ENCODE measurements around the gene ARID4B. TPM values are rescaled to one million over a fixed set of nuclear protein-coding genes. Genes with fewer than 3 reads are reported as not detected.

The ARID4B gene
- total RNA-seq, 1 experiment from 2014 or later, result 34.0 TPM

GRCh38 chr1:235227414-235227813, 100.6 kb downstream of the ARID4B start:
- no peak overlapping the region for H3K27ac Mint-ChIP-seq

More at GRCh38 chr1:235227414-235227813, 100.6 kb downstream of the ARID4B start:
- no peak for DNase-seq
- Histone ChIP-seq H2BK20ac (ENCODE audit: low read depth, low read length, poor library complexity, severe bottlenecking) (no peak overlapping the region), H3K27me3 (ENCODE audit: insufficient read depth, low read length) (no peaks in the 10 kb centered on the region), H3K79me1 (ENCODE audit: insufficient read depth, low read depth, low read length, poor library complexity, severe bottlenecking) (no peaks in the 10 kb centered on the region), H3K27ac (ENCODE audit: insufficient read length, low read depth, low read length) (no peak overlapping the region), H3K4ac (ENCODE audit: low read depth, low read length) (no peak overlapping the region), H3K9ac (ENCODE audit: extremely low read depth, insufficient read length, low read length) (no peak overlapping the region), H2BK12ac (ENCODE audit: insufficient read length, low read depth, low read length) (no peak overlapping the region), H3K4me1 (ENCODE audit: insufficient read depth, low read length) (no peaks in the 10 kb centered on the region), H3K56ac (ENCODE audit: insufficient read length, low read depth, low read length) (no peak overlapping the region), H3K9me3 (ENCODE audit: control insufficient read depth, low read depth, low read length) (no peaks in the 10 kb centered on the region), H3T11ph (ENCODE audit: low read length) (no peak overlapping the region), H2BK15ac (ENCODE audit: low read depth, low read length) (no peak overlapping the region), H3K23ac (ENCODE audit: insufficient read length, low read depth, low read length) (no peak overlapping the region), H4K91ac (ENCODE audit: insufficient read length, low read depth, low read length) (no peak overlapping the region), H2BK5ac (ENCODE audit: insufficient read length, low read length) (no peak overlapping the region), H3K14ac (ENCODE audit: insufficient read depth, low read length) (no peak overlapping the region), H3K18ac (ENCODE audit: insufficient read length, low read depth, low read length) (no peak overlapping the region), H2AFZ (ENCODE audit: low read length) (no peak overlapping the region), H4K20me1 (ENCODE audit: control insufficient read depth, insufficient read depth, insufficient read length) (no peaks in the 10 kb centered on the region), H3K4me2 (ENCODE audit: insufficient read depth, insufficient read length, low read length) (no peak overlapping the region), H3K23me2 (ENCODE audit: insufficient read length, low read depth, low read length, poor library complexity, severe bottlenecking) (no peaks in the 10 kb centered on the region), H4K5ac (ENCODE audit: insufficient read length, low read depth, low read length) (no peak overlapping the region), H4K8ac (replicated peaks; ENCODE audit: insufficient read length, low read depth, low read length) (no peak overlapping the region), H2AK5ac (ENCODE audit: insufficient read length, low read length) (no peak overlapping the region), H3K79me2 (ENCODE audit: insufficient read depth, low read length) (no peaks in the 10 kb centered on the region), H2BK120ac (ENCODE audit: low read depth, low read length, poor library complexity, severe bottlenecking) (no peak overlapping the region)
- Mint-ChIP-seq H3K27me3 (ENCODE audit: low read depth) (no peaks in the 10 kb centered on the region), H3K9me3 (no peaks in the 10 kb centered on the region), H3K4me1 (no peaks in the 10 kb centered on the region), H3K4me3 (no peak overlapping the region), H3K36me3 (ENCODE audit: insufficient read depth in 1 of 3, low read depth in 3 of 3) (peaks cover 7 to 61% (median 41%) of the 10 kb centered on the region in 3 experiments; a peak in 6 of 7 replicates)
- no peak for TF ChIP-seq CTCF (conservative IDR thresholded peaks at IDR 0.05)
- no CpG with 5 or more reads among the region's 1 CpG for WGBS (ENCODE audit: extremely low coverage, insufficient read length, low lambda C conversion rate)

Measured in H9 (cell line).